Nephron progenitor cell (in vitro differentiated cells): ENCODE data around the gene ZNF320.
"Not testable (repeated sequence)": the region's sequence is repeated elsewhere in the genome, so short reads cannot be mapped to it uniquely, and the experiment has no call there.

Source experiments
- DNase-seq: peaks from one replicate; pipeline ENCODE4 v3.0.0; 2021
- H3K27ac Mint-ChIP-seq: 2 replicates; pipeline ENCODE4 v1.8.0; 2021; ENCODE audit warnings: mild to moderate bottlenecking, moderate library complexity, mixed read lengths
- H3K27me3 Mint-ChIP-seq: 2 replicates; pipeline ENCODE4 v1.8.0; 2021; ENCODE audit warnings: mild to moderate bottlenecking, low read depth, mixed read lengths; ENCODE audit not compliant: poor library complexity
- H3K36me3 Mint-ChIP-seq: 2 replicates; pipeline ENCODE4 v1.8.0; 2021; ENCODE audit warnings: low read depth, mixed read lengths
- H3K4me1 Mint-ChIP-seq: 2 replicates; pipeline ENCODE4 v1.8.0; 2021; ENCODE audit warnings: mixed read lengths
- H3K4me3 Mint-ChIP-seq: 2 replicates; pipeline ENCODE4 v1.8.0; 2021; ENCODE audit warnings: mild to moderate bottlenecking, moderate library complexity, mixed read lengths
- H3K9me3 Mint-ChIP-seq: 2 replicates; pipeline ENCODE4 v1.8.0; 2021; ENCODE audit warnings: mild to moderate bottlenecking, moderate library complexity, mixed read lengths
- CTCF ChIP-seq: fragments of 200-600 bp; sonication (generic); IDR thresholded peaks from 2 replicates; pipeline ENCODE4 v1.5.0; 2021; ENCODE audit warnings: antibody characterized with exemption

The ZNF320 gene

DNA sequence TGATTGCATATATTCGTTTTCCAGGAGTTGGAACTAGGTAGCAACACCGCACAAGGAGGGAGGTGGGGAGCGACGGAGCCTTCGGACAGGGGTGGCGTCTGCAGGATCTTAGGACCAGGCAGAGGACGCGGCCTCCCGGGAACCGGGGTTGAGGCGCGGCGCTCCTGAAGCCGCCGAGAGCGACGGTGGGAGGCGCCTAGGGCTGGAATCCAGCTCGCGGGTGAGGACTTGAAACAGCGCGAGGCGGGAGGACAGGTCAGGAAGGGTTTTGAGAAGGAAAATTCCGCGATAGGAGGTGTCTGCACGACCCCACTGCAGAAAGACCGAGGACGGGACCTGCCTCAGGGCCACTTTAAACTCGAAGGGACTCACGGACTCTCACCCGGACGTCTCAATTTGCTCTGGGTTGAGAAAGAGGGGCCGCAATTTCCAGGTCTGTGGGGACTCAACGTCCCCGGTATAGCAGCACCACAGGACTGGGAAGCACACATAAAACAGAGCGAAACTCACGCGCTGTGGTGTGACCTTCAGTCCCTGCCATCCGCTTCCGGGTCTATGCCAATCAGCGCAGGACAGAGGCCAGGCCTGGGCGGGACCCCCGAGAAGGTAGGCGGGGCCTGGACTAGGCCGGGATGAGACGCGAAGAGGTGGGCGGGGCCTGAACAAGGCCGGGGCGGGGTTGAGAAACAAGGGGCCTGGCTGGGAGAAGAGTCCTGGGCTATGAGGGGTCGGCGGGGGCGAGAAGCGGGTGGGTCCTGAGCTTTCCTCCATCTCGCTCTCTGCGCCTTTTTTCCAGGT is at the start of gene ZNF320:
Gene ZNF320 (minus strand): TSS at position 498 of the 798 bp plus-strand sequence. CDS start 7,380 bp downstream, outside the sequence.
- H3K4me1 Mint-ChIP-seq, result peaks cover 34% of the 10 kb centered on the region

DNA sequence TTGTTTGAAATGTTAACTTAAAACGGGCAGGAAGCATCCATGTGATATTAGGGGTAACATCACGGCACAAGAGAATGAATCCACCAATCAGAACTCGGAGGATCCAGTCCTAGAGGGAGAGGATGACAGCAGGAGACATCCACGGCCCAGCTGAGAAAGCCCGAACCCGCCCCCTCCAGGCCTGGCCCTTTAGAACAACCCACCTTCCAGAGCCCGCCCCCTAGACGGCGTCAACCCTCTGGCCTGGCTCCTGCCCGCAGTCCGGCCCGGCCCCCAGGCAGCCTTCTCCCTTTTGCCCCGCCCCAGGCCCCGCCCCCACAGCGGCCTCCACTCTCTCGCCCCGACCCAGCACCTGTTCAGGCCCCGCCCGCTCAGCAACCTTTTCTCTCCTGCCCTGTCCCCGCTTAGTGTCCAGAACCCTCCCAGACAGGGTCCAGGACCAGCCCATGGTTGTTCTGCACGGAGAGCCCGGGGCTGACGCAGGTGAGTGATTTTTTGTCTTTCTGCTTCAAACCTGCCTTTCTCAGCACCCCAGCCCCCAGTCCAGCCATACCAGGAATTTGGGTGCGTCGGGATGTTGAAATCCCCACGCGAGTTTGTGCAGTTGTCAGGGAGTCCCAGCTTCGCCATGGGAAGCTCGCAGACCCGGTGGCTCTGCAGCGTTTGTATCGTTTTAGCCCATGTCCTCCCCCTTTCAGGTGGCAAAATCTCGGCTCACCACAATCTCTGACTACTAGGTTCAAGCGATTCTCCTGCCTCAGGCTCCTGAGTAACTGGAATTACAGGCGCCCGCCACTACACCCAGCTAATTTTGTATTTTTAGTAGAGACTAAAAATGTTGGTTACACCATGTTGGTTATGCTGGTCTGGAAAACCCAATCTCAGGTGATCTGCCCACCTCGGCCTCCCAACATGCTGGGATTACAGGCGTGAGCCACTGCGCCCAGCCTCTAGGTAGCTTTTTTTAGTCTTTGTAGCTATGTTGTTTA is 49.2 kb upstream of the ZNF320 start:
- no peak for TF ChIP-seq CTCF
- Mint-ChIP-seq H3K27ac (no peak overlapping the region), H3K36me3 (peaks cover 56% of the 10 kb centered on the region), H3K9me3 (peaks cover 76% of the 10 kb centered on the region), H3K4me3 (peak overlapping the region; percentile 12), H3K4me1 (peaks cover 26% of the 10 kb centered on the region), H3K27me3 (peaks cover 11% of the 10 kb centered on the region)
- DNase-seq, result peak; percentile 43

More for the DNA sequence above, at the start of gene ZNF320:
- DNase-seq, result peak; percentile 97
- H3K4me3 Mint-ChIP-seq, result peak within 1 kb of the TSS; percentile 94
- H3K9me3 Mint-ChIP-seq, result peaks cover 28% of the 10 kb centered on the region
- TF ChIP-seq CTCF, result no peak
- peaks cover 47% of the 10 kb centered on the region for H3K36me3 Mint-ChIP-seq
- peak within 1 kb of the TSS; percentile 99 for H3K27ac Mint-ChIP-seq
- no peaks in the 10 kb centered on the region for H3K27me3 Mint-ChIP-seq

GRCh38 chr19:52945652-52946321 is 48.4 kb upstream of the ZNF320 start:
- Mint-ChIP-seq H3K27me3 (peaks cover 14% of the 10 kb centered on the region), H3K4me3 (peak overlapping the region; percentile 12), H3K27ac (no peak overlapping the region), H3K4me1 (peaks cover 33% of the 10 kb centered on the region), H3K9me3 (peaks cover 68% of the 10 kb centered on the region), H3K36me3 (peaks cover 52% of the 10 kb centered on the region)
- DNase-seq, result no peak
- TF ChIP-seq CTCF, result no peak

DNA sequence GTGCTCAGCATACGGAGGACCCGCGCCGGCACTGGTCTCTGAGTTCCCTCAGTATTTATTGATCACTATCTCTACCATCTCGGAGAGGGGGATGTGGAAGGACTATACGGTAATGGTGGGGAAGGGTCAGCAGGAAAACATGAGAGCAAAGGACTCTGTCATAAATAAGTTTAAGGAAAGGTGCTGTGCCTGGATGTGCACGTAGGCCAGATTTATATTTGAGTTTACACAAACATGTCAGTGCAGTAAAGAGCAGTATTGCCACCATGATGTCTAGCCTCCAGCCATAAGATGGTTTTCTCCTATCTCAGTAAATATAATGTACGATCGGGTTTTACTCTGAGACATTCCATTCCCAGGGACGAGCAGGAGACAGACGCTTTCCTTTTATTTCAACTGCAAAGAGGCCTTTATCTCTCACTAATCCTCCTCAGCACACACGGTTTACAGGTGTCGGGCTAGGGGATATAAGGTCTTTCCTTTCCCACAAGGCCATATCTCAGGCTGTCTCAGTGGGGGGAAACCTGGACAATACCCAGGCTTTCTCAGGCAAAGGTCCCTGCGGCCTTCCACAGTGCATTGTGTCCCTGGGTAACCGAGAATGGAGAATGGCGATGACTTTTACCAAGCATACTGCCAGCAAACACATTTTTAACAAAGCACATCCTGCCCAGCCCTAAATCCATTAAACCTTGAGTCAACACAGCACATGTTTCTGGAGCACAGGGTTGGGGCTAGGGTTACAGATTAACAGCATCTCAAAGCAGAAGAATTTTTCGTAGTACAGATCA is 47.5 kb upstream of the ZNF320 start:
- Mint-ChIP-seq H3K9me3 (peaks cover 59% of the 10 kb centered on the region), H3K27ac (peak overlapping the region; percentile 87), H3K36me3 (peaks cover 44% of the 10 kb centered on the region), H3K27me3 (peaks cover 14% of the 10 kb centered on the region), H3K4me1 (peaks cover 33% of the 10 kb centered on the region)
- H3K4me3 Mint-ChIP-seq, DNase-seq: not testable (repeated sequence)

- no peak for DNase-seq
- H3K4me1 Mint-ChIP-seq, result peaks cover 33% of the 10 kb centered on the region
- H3K27me3 Mint-ChIP-seq, result peaks cover 14% of the 10 kb centered on the region
- TF ChIP-seq CTCF, result no peak
- H3K9me3 Mint-ChIP-seq, result peaks cover 51% of the 10 kb centered on the region
- no peak overlapping the region for H3K4me3 Mint-ChIP-seq
- H3K36me3 Mint-ChIP-seq, result peaks cover 38% of the 10 kb centered on the region
- no peak overlapping the region for H3K27ac Mint-ChIP-seq
These were observed 46.6 kb upstream of the ZNF320 start for GRCh38 chr19:52943884-52944643.
